Suprapubic skin (tissue), 4 donors: ENCODE measurements around the gene PFKFB4. TPM values are rescaled to one million over a fixed set of nuclear protein-coding genes. Genes with fewer than 3 reads are reported as not detected.

Experiments used
- DNase-seq, 2 donors: peaks; one replicate each; pipeline ENCODE4 v3.0.0-alpha.2; 2019; ENCODE audit warnings: low spot score in 2 of 2
- H3K27ac ChIP-seq: fragments of 200-600 bp; sonication (generic); one replicate; pipeline ENCODE4 v1.5.1; 2019
- H3K27me3 ChIP-seq: fragments of 200-600 bp; sonication (generic); one replicate; pipeline ENCODE4 v1.5.1; 2019
- H3K36me3 ChIP-seq: fragments of 200-600 bp; sonication (generic); one replicate; pipeline ENCODE4 v1.5.1; 2019
- H3K4me1 ChIP-seq: fragments of 200-600 bp; sonication (generic); one replicate; pipeline ENCODE4 v1.5.1; 2019
- H3K4me3 ChIP-seq: fragments of 200-600 bp; sonication (generic); one replicate; pipeline ENCODE4 v1.5.1; 2019; ENCODE audit warnings: mild to moderate bottlenecking
- H3K9me3 ChIP-seq: fragments of 200-600 bp; sonication (generic); one replicate; pipeline ENCODE4 v1.5.1; 2019
- EP300 ChIP-seq: sonication (generic); formaldehyde crosslinking; IDR thresholded peaks from one replicate; pipeline ENCODE4 v1.6.1; 2017; ENCODE audit warnings: antibody characterized with exemption
- POLR2A ChIP-seq, 2 donors: fragments of 450-650 bp; IDR thresholded peaks; one replicate each; pipeline ENCODE4 v1.6.1; 2017; ENCODE audit warnings: antibody characterized with exemption in 2 of 2, mild to moderate bottlenecking in 2 of 2, moderate library complexity in 2 of 2
- POLR2AphosphoS5 ChIP-seq, 3 donors: sonication (generic); formaldehyde crosslinking; IDR thresholded peaks; one replicate each; pipeline ENCODE4 v1.6.1; 2017; ENCODE audit warnings: antibody characterized with exemption in 3 of 3
- WGBS: methylation state at CpG from one replicate; pipeline ENCODE4 v1.1.5; 2018; 5-methylcytosine and 5-hydroxymethylcytosine counted together
- total RNA-seq, 4 donors: library from RNA; depleted of rRNA; stranded (reverse); fragments of >200 nt; gene quantifications; one replicate each; pipeline ENCODE4 v1.1.0, GENCODE V29; 2016
- TF ChIP-seq, protein P1 (sequence below), 2 donors: fragments of 200-600 bp in 1 of 2; fragments of 450-650 bp in 1 of 2; sonication (generic) in 1 of 2; IDR thresholded peaks; one replicate each; pipeline ENCODE4 v1.5.1; 2016 to 2019; ENCODE audit warnings: antibody characterized with exemption in 2 of 2, mild to moderate bottlenecking in 1 of 2, moderate library complexity in 1 of 2

The PFKFB4 gene
- total RNA-seq, 4 donors from 2014 or later = 3.6 to 12.7 (median 8.3) TPM

DNA sequence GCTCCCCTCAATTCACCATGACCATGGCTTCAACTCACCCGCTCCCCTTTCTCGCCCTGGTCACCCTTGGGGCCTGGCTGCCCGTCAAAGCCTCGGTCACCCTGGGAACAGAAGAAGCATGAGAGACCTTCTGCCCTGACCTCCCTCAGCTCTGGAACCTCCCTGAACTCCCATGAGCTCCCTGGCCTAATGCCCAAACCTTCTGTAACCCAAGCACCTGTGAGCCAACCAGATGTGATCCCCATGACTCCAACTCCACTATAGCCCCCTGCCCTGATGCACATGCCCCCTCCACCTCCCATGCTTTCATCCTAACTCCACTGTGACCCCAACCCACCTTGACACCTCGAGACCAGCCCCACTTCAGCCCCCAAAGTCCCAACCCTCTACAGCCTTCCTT, 10.5 kb upstream of the PFKFB4 start:
- H3K4me1 ChIP-seq = peaks cover 17% of the 10 kb centered on the region
- H3K27ac ChIP-seq = no peak overlapping the region
- no peaks in the 10 kb centered on the region for H3K9me3 ChIP-seq
- TF ChIP-seq POLR2AphosphoS5 (IDR thresholded peaks at IDR 0.05) (no peak), POLR2A (IDR thresholded peaks at IDR 0.05) (no peak), EP300 (no peak)
- TF ChIP-seq, protein P1, sequence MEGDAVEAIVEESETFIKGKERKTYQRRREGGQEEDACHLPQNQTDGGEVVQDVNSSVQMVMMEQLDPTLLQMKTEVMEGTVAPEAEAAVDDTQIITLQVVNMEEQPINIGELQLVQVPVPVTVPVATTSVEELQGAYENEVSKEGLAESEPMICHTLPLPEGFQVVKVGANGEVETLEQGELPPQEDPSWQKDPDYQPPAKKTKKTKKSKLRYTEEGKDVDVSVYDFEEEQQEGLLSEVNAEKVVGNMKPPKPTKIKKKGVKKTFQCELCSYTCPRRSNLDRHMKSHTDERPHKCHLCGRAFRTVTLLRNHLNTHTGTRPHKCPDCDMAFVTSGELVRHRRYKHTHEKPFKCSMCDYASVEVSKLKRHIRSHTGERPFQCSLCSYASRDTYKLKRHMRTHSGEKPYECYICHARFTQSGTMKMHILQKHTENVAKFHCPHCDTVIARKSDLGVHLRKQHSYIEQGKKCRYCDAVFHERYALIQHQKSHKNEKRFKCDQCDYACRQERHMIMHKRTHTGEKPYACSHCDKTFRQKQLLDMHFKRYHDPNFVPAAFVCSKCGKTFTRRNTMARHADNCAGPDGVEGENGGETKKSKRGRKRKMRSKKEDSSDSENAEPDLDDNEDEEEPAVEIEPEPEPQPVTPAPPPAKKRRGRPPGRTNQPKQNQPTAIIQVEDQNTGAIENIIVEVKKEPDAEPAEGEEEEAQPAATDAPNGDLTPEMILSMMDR (IDR thresholded peaks at IDR 0.05) = no peak
- H3K36me3 ChIP-seq = peaks cover 47% of the 10 kb centered on the region
- no peaks in the 10 kb centered on the region for H3K27me3 ChIP-seq
- no peak for DNase-seq
- WGBS = 87% methylated on average over 5 of the region's 5 CpGs
- H3K4me3 ChIP-seq = no peak overlapping the region

DNA sequence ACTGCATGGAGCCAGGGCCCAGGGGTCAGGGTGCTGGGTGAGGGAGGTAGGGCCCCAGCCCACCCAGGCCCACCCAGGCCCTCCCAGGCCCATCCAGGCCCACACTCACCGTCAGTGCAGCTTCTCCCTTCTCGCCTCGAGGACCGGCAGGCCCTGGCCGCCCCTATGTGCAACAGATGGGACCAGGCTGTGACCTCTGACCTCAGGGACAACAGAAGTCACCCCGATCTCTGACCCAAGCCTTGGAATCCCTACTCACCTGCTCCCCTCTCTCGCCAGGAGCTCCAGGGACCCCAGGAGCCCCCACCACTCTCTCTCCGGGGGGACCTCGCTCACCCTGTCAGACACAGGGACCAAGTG, 9.8 kb upstream of the PFKFB4 start:
- no peak for TF ChIP-seq POLR2AphosphoS5 (IDR thresholded peaks at IDR 0.05)
- TF ChIP-seq POLR2A (IDR thresholded peaks at IDR 0.05) = no peak
- TF ChIP-seq, protein P1 (IDR thresholded peaks at IDR 0.05) = no peak
- no peak for TF ChIP-seq EP300
- Histone ChIP-seq H3K27me3 (no peaks in the 10 kb centered on the region), H3K27ac (no peak overlapping the region), H3K9me3 (no peaks in the 10 kb centered on the region), H3K4me1 (peaks cover 17% of the 10 kb centered on the region), H3K4me3 (no peak overlapping the region), H3K36me3 (peaks cover 40% of the 10 kb centered on the region)
- DNase-seq = no peak
- 92% methylated on average over 4 of the region's 9 CpGs for WGBS

- no peak for DNase-seq
- WGBS = 33% methylated on average over 6 of the region's 7 CpGs
- TF ChIP-seq POLR2AphosphoS5 (IDR thresholded peaks at IDR 0.05) = no peak
- no peak for TF ChIP-seq EP300
- TF ChIP-seq, protein P1 (IDR thresholded peaks at IDR 0.05) = no peak
- no peak for TF ChIP-seq POLR2A (IDR thresholded peaks at IDR 0.05)
- H3K9me3 ChIP-seq = no peaks in the 10 kb centered on the region
- H3K27me3 ChIP-seq = no peaks in the 10 kb centered on the region
- peaks cover 34% of the 10 kb centered on the region for H3K36me3 ChIP-seq
- peaks cover 23% of the 10 kb centered on the region for H3K4me1 ChIP-seq
- H3K4me3 ChIP-seq = no peak overlapping the region
- no peak overlapping the region for H3K27ac ChIP-seq
These were observed 9.2 kb upstream of the PFKFB4 start for GRCh38 chr3:48565591-48566400.

GRCh38 chr3:48565186-48565585, 8.6 kb upstream of the PFKFB4 start:
- no peak overlapping the region for H3K27ac ChIP-seq
- peaks cover 29% of the 10 kb centered on the region for H3K4me1 ChIP-seq
- peaks cover 28% of the 10 kb centered on the region for H3K36me3 ChIP-seq
- 77% methylated on average over 9 of the region's 11 CpGs for WGBS
- no peak for DNase-seq
- H3K4me3 ChIP-seq = no peak overlapping the region
- H3K27me3 ChIP-seq = no peaks in the 10 kb centered on the region
- TF ChIP-seq POLR2A (IDR thresholded peaks at IDR 0.05) = no peak
- TF ChIP-seq POLR2AphosphoS5 (IDR thresholded peaks at IDR 0.05) = no peak
- no peaks in the 10 kb centered on the region for H3K9me3 ChIP-seq

- H3K4me1 ChIP-seq = peaks cover 32% of the 10 kb centered on the region
- WGBS = no CpG with 5 or more reads among the region's 11 CpGs
- no peak overlapping the region for H3K27ac ChIP-seq
- no peak overlapping the region for H3K4me3 ChIP-seq
- no peak for DNase-seq
- TF ChIP-seq, protein P1 (IDR thresholded peaks at IDR 0.05) = no peak
- TF ChIP-seq POLR2AphosphoS5 (IDR thresholded peaks at IDR 0.05) (no peak), EP300 (no peak), POLR2A (IDR thresholded peaks at IDR 0.05) (no peak)
- peaks cover 22% of the 10 kb centered on the region for H3K36me3 ChIP-seq
- H3K9me3 ChIP-seq = no peaks in the 10 kb centered on the region
- H3K27me3 ChIP-seq = no peaks in the 10 kb centered on the region
These were observed 8.1 kb upstream of the PFKFB4 start for GRCh38 chr3:48564667-48565066.
